NCI-H460 (cell line): ENCODE results near the gene NEK5. TPM values are rescaled to one million over a fixed set of nuclear protein-coding genes. Genes with fewer than 3 reads are reported as not detected.

Source experiments
- DNase-seq: peaks from one replicate; pipeline ENCODE4 v3.0.0-alpha.2; 2016; ENCODE audit warnings: low read depth; ENCODE audit errors: extremely low read depth
- total RNA-seq: library from RNA; depleted of rRNA; stranded (reverse); fragments of >200 nt; shearing (Covaris generic); gene quantifications from 2 replicates; pipeline ENCODE4 v1.2.3, GENCODE V29; 2014

Gene NEK5
- total RNA-seq, 1 experiment from 2014 or later = 0.17 TPM

DNA sequence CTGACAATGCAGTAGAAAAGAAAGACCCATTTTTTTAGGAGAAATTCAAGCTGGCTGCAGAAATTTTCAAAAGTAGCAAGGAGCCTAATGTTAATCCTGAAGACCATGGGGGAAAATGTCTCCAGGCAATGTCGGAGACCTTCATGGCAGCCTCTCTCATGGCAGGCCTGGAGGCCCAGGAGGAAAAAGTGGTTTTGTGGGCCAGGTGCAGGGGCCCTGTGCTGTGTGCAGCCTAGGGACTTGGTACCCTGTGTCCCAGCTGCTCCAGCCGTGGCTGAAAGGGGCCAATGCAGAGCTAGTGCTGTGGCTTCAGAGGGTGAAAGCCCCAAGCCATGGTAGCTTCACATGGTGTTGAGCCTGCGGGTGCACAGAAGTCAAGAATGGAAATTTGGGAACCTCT lies 112.6 kb downstream of the NEK5 start:
- DNase-seq = no peak

GRCh38 chr13:52012512-52012836 lies 116.4 kb downstream of the NEK5 start:
- DNase-seq = no peak

- DNase-seq = peak; percentile 95
These were observed 117.0 kb downstream of the NEK5 start, which contains the start of gene ALG11 for GRCh38 chr13:52011632-52012511. Gene ALG11 (plus strand): TSS chr13:52012398. CDS start chr13:52012419, 21 bp downstream.

- DNase-seq = no peak
These were observed 117.8 kb downstream of the NEK5 start, which contains the start of gene ATP7B for GRCh38 chr13:52010890-52011631. Gene ATP7B (minus strand): TSS chr13:52011450. CDS start chr13:52011337, 113 bp downstream.

DNA sequence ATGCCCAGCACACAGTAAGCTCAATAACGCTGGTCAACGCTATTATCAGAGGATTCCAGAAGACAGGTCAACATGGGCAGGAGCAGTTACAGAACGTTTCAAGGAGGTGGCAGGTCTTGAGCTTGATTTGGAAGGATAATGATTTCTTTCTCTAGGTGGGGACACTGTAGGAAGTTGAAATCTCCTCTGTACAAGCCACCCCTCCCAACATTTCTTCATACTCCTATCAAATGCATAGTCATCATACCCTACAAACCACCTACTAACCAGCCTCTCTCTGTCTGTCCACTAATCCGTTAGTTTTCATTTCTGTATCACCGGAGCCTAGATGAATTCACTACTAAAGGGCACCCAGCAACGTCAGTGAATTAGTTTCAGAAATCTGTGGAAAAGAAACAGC lies 118.9 kb downstream of the NEK5 start:
- DNase-seq = no peak

DNA sequence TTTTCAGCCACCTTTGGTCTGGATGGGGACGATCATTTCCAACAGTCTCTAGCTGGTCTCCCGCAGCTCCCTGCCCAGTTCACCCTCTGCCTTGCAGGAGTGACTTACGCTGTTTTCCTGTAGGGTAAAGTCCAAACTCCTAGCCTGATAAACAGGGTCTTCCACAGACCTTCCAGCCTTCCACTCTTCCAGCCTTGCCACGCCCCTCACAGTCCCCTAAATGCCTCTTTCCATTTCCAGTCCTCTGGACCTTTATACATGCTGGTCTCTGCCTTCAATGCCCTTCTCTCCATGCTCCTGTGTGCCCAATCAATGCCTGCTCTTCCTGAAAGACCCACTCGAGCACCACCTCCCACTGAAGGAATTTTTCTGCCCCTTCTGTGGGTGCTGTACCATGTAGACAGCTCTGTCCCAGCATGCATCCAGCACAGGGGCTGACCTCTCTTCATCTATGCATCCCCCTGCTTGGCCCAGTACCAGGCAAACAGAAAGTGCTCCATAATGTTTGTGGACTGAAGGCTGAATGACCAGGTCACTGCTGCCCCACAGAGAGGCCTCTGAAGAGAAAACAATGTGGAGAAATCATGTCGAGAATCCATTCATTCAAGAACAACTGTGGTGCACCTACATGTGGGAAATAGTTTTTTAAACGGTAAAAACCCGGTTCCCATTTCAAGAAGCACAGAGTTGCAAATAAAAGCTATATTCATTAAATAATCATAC lies 122.2 kb downstream of the NEK5 start:
- no peak for DNase-seq

GRCh38 chr13:52005841-52006522 lies 122.9 kb downstream of the NEK5 start:
- no peak for DNase-seq

GRCh38 chr13:52004511-52005170 lies 124.2 kb downstream of the NEK5 start:
- DNase-seq = no peak

DNA sequence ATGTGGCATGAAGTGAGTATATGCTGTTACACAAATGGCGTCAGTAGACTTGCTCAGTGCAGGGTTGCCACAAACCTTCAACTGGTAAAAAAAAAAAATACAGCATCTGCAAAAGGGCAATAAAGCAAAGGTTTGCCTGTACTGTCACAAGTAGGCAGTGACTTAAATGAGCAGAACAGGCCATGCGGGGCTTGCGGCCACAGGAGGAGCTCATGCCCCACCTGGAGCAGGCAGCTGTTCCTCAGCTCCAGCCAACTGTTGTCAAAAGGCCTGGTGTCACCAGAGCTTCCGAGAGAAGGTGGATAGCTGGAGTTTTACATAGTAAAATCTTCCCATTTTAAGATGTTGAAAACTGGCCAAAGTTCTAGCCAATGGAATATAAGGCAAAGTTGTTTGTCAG lies 125.3 kb downstream of the NEK5 start:
- DNase-seq = no peak

GRCh38 chr13:52002361-52002760 lies 126.5 kb downstream of the NEK5 start:
- DNase-seq = no peak

GRCh38 chr13:52001120-52001731 lies 127.6 kb downstream of the NEK5 start:
- peak; percentile 17 for DNase-seq

DNA sequence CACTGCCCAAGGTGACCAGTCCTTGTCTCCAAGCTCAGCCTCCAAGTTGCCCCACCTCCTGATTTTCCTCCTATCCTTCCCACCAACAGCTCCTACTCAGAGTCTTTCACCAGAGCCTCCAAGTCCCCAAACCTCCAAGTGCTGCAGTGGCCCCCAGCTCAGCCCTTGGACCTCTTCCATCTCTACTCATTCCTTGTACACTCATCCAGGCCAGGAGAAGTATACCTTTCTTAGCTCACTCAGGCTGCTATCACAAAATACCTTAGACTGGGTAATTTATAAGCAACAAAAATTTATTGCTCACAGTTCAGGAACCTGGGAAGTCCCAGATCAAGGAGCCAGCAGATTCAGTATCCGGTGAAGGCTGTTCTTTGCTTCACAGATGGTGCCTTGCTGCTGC lies 129.0 kb downstream of the NEK5 start:
- no peak for DNase-seq

DNA sequence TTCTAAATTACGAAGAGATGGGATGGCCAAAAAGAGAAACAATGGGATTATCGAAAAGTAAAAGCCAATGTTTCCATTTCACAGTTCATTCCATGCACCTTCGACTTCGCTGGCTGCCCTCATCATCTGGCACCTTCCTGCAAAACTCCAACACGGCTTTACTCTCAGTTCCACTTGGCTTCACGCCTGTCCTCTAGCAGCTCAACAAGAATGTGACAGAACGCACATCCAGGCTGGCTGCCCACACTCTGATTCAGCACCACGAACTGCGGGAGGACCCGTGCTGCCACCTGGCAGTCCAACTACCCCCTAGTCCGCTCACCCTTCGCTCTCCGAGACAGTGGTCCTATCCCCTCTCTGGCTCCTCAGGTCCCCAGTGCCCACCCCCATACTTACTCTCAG lies 129.4 kb downstream of the NEK5 start:
- no peak for DNase-seq

GRCh38 chr13:51998723-51999509 lies 130.0 kb downstream of the NEK5 start:
- DNase-seq = no peak

- DNase-seq = no peak
These were observed 131.1 kb downstream of the NEK5 start for GRCh38 chr13:51997641-51998330.

DNA sequence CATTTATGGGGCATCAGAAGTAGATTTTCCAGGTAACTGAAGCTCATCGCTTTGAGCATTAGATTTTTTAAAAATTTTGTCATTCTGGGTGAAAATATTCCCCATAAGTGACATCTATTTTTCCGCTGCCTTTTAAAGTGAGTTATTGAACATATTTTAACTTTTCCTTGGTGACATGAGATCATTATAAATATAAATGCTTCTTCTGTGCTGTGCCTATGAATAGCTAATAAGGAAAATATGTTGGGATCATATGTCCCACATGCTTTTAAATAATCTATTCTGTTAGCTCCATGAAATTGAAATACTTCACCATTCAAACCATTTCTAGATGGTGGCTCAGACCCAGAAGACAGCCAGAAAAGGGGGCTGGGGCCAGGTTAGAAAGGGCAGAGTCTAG lies 131.7 kb downstream of the NEK5 start:
- DNase-seq = no peak

DNA sequence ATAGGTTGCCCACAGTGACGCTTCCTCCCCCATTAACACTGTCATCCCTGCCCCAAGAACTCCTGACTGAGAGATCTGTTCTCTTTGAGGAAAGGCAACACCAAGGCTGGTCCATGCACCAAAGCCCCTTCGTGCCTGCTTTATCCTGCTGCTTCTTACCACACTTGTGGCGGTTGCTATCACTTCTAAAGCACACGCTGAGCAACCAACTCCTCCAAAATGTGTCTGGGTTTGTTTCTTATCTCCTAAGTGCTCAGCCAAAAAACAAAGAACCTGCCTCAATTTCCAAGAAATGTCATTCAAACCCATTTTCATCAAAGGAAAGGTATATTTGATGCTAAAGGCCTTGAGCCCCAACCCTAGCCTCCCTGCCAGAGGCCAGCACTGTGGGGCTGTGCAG lies 132.2 kb downstream of the NEK5 start:
- DNase-seq = no peak
